ENCODE results near the gene LEPR.

- TF ChIP-seq CTCF (IDR thresholded peaks at IDR 0.05; ENCODE audit: low read length) (no peak), EZH2 (IDR thresholded peaks at IDR 0.05; ENCODE audit: borderline replicate concordance, low read length) (no peak)
Observed at GRCh38 chr1:65412984-65413375, 7.5 kb upstream of the LEPR start.
